Pulmonary artery endothelial cell (primary cell): ENCODE measurements around the gene WDR49. TPM values are rescaled to one million over a fixed set of nuclear protein-coding genes. Genes with fewer than 3 reads are reported as not detected.

Experiments used
- total RNA-seq: library from RNA; depleted of rRNA; stranded (reverse); fragments of >200 nt; gene quantifications from 2 replicates; pipeline ENCODE4 v1.2.3, GENCODE V29; 2014

Gene WDR49
- total RNA-seq, 1 donor from 2014 or later: 0.20 TPM

Other genes with a start within 250 kb of the WDR49 start
- gene SERPINI2, start 179.9 kb downstream of the WDR49 start, total RNA-seq: not detected in 2 replicates
- gene PDCD10, start 81.0 kb upstream of the WDR49 start, total RNA-seq: 58.9 and 64.1 TPM in 2 replicates
- 0.33 and 0.78 TPM in 2 replicates for gene SERPINI1, start 81.8 kb upstream of the WDR49 start, total RNA-seq